ENCODE results near the gene KCNK13.
"Not testable (repeated sequence)": the region's sequence is repeated elsewhere in the genome, so short reads cannot be mapped to it uniquely, and the experiment has no call there.

KCNK13 gene

GRCh38 chr14:90191585-90191984 is 129.8 kb downstream of the KCNK13 start:
- DNase-seq (ENCODE audit: low read depth in 2 of 2, low spot score in 1 of 2): no peak

- DNase-seq (ENCODE audit: low read depth in 2 of 2, low spot score in 1 of 2): no peak
Measured at GRCh38 chr14:90193925-90194324, 132.1 kb downstream of the KCNK13 start.

GRCh38 chr14:90194706-90195105 is 132.9 kb downstream of the KCNK13 start:
- DNase-seq (ENCODE audit: low read depth in 2 of 2, low spot score in 1 of 2): no peak

- DNase-seq (ENCODE audit: low read depth in 2 of 2, low spot score in 1 of 2): no peak
Measured at GRCh38 chr14:90198541-90199060, 136.8 kb downstream of the KCNK13 start.

GRCh38 chr14:90200546-90200945 is 138.8 kb downstream of the KCNK13 start:
- not testable (repeated sequence) for DNase-seq (ENCODE audit: low read depth in 2 of 2, low spot score in 1 of 2)

- no peak for DNase-seq (ENCODE audit: low read depth in 2 of 2, low spot score in 1 of 2)
Measured at GRCh38 chr14:90201344-90201743, 139.6 kb downstream of the KCNK13 start.

GRCh38 chr14:90204516-90204915 is 142.7 kb downstream of the KCNK13 start:
- DNase-seq (ENCODE audit: low read depth in 2 of 2, low spot score in 1 of 2): no peak

- DNase-seq (ENCODE audit: low read depth in 2 of 2, low spot score in 1 of 2): no peak
Measured at GRCh38 chr14:90213099-90213748, 151.4 kb downstream of the KCNK13 start.

GRCh38 chr14:90228478-90228877 is 166.7 kb downstream of the KCNK13 start:
- no peak for DNase-seq (ENCODE audit: low read depth in 2 of 2, low spot score in 1 of 2)

- not testable (repeated sequence) for DNase-seq (ENCODE audit: low read depth in 2 of 2, low spot score in 1 of 2)
Measured at GRCh38 chr14:90229942-90230341, 168.1 kb downstream of the KCNK13 start.
